GM21390 (cell line): ENCODE results near the gene ST6GALNAC5.

ENCODE experiments used
- ATAC-seq: cut with Tn5 transposase; IDR thresholded peaks from one replicate; pipeline ENCODE4 v1.9.1; 2021; ENCODE audit not compliant: unreplicated experiment

The ST6GALNAC5 gene

GRCh38 chr1:76998582-76999223 is 131.4 kb downstream of the ST6GALNAC5 start:
- ATAC-seq, result no peak

GRCh38 chr1:77007675-77008074 is 140.4 kb downstream of the ST6GALNAC5 start:
- no peak for ATAC-seq

- ATAC-seq, result no peak
These were observed 143.7 kb downstream of the ST6GALNAC5 start for GRCh38 chr1:77010937-77011336.

GRCh38 chr1:77012066-77012465 is 144.8 kb downstream of the ST6GALNAC5 start:
- ATAC-seq, result no peak

- ATAC-seq, result no peak
These were observed 147.0 kb downstream of the ST6GALNAC5 start for GRCh38 chr1:77014073-77014788.

GRCh38 chr1:77015748-77016341 is 148.6 kb downstream of the ST6GALNAC5 start:
- ATAC-seq, result no peak

GRCh38 chr1:77016386-77016985 is 149.2 kb downstream of the ST6GALNAC5 start:
- ATAC-seq, result no peak

GRCh38 chr1:77018311-77018710 is 151.0 kb downstream of the ST6GALNAC5 start:
- no peak for ATAC-seq

- ATAC-seq, result no peak
These were observed 151.5 kb downstream of the ST6GALNAC5 start for GRCh38 chr1:77018761-77019160.

GRCh38 chr1:77021732-77022131 is 154.5 kb downstream of the ST6GALNAC5 start:
- ATAC-seq, result no peak

- no peak for ATAC-seq
These were observed 157.2 kb downstream of the ST6GALNAC5 start for GRCh38 chr1:77024500-77024899.

GRCh38 chr1:77025599-77025998 is 158.3 kb downstream of the ST6GALNAC5 start:
- ATAC-seq, result no peak

GRCh38 chr1:77026135-77026534 is 158.9 kb downstream of the ST6GALNAC5 start:
- no peak for ATAC-seq

- no peak for ATAC-seq
These were observed 159.4 kb downstream of the ST6GALNAC5 start for GRCh38 chr1:77026640-77027039.

GRCh38 chr1:77027847-77028246 is 160.6 kb downstream of the ST6GALNAC5 start:
- no peak for ATAC-seq

GRCh38 chr1:77030401-77031105 is 163.3 kb downstream of the ST6GALNAC5 start:
- ATAC-seq, result no peak

- no peak for ATAC-seq
These were observed 163.9 kb downstream of the ST6GALNAC5 start for GRCh38 chr1:77031106-77031662.

- no peak for ATAC-seq
These were observed 169.3 kb downstream of the ST6GALNAC5 start for GRCh38 chr1:77036560-77036959.

- ATAC-seq, result no peak
These were observed 169.8 kb downstream of the ST6GALNAC5 start for GRCh38 chr1:77037038-77037437.

GRCh38 chr1:77038000-77038399 is 170.7 kb downstream of the ST6GALNAC5 start:
- no peak for ATAC-seq

GRCh38 chr1:77039111-77039510 is 171.8 kb downstream of the ST6GALNAC5 start:
- no peak for ATAC-seq
